HUES6 (cell line): ENCODE data around the gene DPP4.

ENCODE experiments used
- H3K27ac ChIP-seq: 2 replicates; pipeline ENCODE4 v1.7.0; 2013; ENCODE audit warnings: low read depth, mild to moderate bottlenecking, low read length, inconsistent platforms
- H3K27me3 ChIP-seq: 2 replicates; pipeline ENCODE4 v1.6.1; 2013; ENCODE audit warnings: low read length; ENCODE audit not compliant: control insufficient read depth, insufficient read depth
- H3K36me3 ChIP-seq: 2 replicates; pipeline ENCODE4 v1.6.1; 2013; ENCODE audit warnings: low read length; ENCODE audit not compliant: control insufficient read depth, insufficient read depth
- H3K4me1 ChIP-seq: 2 replicates; pipeline ENCODE4 v1.6.1; 2013; ENCODE audit warnings: low read length; ENCODE audit not compliant: control insufficient read depth, insufficient read depth
- H3K4me3 ChIP-seq: 2 replicates; pipeline ENCODE4 v1.5.1; 2013; ENCODE audit warnings: low read depth, low read length
- H3K9ac ChIP-seq: one replicate; pipeline ENCODE4 v1.6.1; 2013; ENCODE audit warnings: mild to moderate bottlenecking, low read length
- H3K9me3 ChIP-seq: 2 replicates; pipeline ENCODE4 v1.6.1; 2013; ENCODE audit warnings: low read depth, low read length; ENCODE audit not compliant: control insufficient read depth, insufficient read depth

Gene DPP4

DNA sequence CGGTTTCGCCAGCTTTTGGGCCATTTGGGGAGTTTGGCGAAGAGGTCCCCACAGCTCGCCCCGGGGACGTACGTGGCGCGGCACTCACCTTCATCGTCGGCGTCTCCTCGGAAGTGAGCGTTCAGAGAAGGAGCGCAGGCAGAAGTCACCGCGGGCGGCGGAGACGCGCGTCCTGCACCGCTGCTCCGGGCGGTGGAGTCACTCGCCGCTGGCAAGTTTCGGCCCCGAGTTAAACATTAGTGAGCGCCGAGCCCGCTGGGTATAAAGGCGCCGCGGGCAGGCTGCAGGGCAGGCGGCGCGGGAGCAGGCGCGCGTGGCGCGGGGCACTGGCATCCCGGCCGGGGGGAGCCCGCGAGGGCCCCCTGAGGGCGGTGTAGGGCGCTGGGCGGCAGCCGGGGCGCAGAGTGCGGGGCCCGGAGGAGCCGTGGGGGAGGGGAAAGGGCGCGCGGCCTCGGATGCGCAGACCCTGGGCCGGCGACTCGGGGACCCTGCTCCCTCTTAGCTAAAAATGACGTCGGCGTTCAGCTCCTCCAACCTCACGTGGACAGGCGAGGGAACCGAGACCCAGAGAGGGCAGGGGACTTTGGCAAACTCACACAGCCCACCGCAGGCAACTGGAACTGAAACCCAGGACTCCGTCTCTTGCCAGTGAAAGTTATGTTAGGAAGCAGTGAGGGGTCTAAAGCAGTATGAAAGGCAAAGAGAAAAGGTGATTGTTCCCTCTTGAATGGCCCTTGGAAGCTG lies at the start of gene DPP4:
DPP4 (minus strand) TSS at position 328 of the 744 bp plus-strand sequence; CDS start at position 94, 234 bp downstream.
- H3K9me3 ChIP-seq = peaks cover 15% of the 10 kb centered on the region
- no peaks in the 10 kb centered on the region for H3K36me3 ChIP-seq
- peak within 1 kb of the TSS; percentile 75 for H3K4me3 ChIP-seq
- H3K9ac ChIP-seq = peak within 1 kb of the TSS; percentile 78
- H3K27ac ChIP-seq = no peak within 1 kb of the TSS
- H3K27me3 ChIP-seq = peaks cover 39% of the 10 kb centered on the region
- H3K4me1 ChIP-seq = peaks cover 24% of the 10 kb centered on the region

DNA sequence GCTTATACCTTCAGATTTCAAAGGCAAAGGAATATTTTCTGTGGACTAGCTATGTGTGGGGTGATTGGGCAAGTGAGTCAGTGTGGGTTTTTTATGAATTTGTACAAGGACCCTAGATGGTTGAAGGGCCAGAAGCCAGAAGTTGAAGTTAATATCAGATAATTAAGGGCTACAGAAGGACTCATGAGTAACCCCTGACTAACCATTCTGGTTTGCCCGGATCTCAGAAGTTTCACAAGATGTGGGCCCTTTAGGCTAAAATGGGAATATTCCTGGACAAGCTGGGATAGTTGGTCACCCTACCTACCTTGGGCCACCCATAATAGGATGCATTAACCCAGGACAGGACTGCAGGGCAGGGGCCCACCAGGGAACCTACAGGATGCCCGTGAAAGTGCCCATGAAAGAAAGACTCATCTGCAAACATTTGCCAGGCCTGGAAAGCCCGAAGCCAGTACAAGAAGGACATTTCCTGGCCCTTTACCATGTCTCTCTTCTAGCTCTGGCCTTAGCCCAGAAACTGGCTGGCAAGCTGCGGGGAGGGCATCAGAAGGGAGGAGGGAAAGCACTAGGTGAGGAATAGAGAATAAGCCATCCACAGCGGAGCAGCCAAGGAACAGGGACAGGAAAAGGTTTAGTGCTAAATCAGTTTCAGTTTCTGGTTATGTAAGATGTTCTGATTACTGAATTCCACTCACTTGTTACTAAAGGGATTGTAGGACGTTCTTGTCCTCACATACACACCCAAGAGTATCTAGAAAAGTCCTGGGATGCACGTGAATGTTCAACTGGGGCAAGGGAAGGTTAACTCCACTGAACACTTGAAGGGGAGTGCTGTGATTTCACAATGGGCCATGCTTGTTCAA lies 44.4 kb upstream of the DPP4 start:
- Histone ChIP-seq H3K9ac (no peak overlapping the region), H3K4me3 (no peak overlapping the region), H3K4me1 (peaks cover 4% of the 10 kb centered on the region; the same call in 1 of the 2 replicates), H3K27me3 (no peaks in the 10 kb centered on the region), H3K9me3 (peaks cover 7% of the 10 kb centered on the region; the same call in 1 of the 2 replicates), H3K36me3 (no peaks in the 10 kb centered on the region), H3K27ac (no peak overlapping the region)

DNA sequence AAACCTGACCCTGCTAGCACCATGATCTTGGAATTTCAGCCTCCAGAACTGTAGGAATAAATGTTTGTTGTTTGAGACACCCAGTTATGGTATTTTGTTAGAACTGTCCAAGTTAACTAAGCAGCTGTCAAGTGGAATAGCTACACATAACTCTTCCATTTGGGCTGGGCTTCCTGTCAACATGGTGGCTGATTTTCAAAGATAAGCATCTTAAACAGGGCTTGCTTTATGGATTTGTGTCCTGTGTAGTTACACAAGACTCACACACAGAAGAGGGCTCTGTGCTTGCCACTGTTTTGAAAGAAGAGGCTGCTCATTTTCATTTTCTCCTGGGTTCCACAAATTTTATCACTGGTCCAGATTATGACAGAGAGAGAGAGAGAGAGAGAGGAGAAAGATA lies 42.3 kb upstream of the DPP4 start:
- Histone ChIP-seq H3K4me3 (no peak overlapping the region), H3K27ac (no peak overlapping the region), H3K9me3 (peaks cover 7% of the 10 kb centered on the region; the same call in 1 of the 2 replicates), H3K4me1 (peaks cover 6% of the 10 kb centered on the region; the same call in 1 of the 2 replicates), H3K27me3 (no peaks in the 10 kb centered on the region), H3K9ac (no peak overlapping the region), H3K36me3 (no peaks in the 10 kb centered on the region)

DNA sequence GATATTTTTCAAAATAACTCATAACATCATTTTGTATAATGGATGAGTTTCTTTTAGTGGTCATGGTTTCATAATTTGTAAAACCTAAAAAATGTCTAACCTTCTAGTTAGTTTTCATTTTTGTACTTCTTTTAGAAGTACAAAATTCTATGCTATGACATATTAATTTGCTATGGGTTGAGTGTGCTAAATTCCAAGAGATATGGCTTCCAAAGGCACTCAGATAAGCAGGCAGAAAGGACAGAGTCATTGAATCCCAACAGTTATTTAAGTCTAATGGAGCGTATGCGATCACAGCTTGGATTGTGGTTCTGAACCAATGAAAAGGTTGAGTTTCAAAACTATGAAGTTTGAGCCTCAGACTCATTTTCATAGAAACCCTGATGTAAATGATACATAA lies 41.1 kb upstream of the DPP4 start:
- H3K4me1 ChIP-seq = peaks cover 6% of the 10 kb centered on the region; the same call in 1 of the 2 replicates
- peaks cover 7% of the 10 kb centered on the region; the same call in 1 of the 2 replicates for H3K9me3 ChIP-seq
- H3K27me3 ChIP-seq = no peaks in the 10 kb centered on the region
- H3K27ac ChIP-seq = no peak overlapping the region
- no peak overlapping the region for H3K4me3 ChIP-seq
- H3K36me3 ChIP-seq = no peaks in the 10 kb centered on the region
- no peak overlapping the region for H3K9ac ChIP-seq

DNA sequence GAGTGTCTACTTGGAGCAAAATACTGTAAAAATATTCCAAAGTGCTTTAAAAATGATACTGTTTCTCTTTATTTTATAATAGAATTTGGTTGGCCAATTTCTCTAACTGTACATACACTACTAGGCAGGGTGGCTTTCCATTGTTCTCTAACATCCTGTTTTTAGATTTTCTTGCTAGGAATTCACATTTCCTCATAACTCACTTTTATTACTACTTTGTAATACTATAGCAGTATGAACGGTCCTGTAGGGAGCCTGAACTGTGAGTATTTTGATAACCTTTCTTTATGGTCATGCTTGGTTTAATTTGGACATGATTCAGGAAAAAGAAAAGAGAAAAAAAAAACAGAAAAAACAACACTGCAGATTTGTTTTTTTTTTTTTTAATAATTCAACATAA lies 40.3 kb upstream of the DPP4 start:
- no peak overlapping the region for H3K27ac ChIP-seq
- H3K4me1 ChIP-seq = peaks cover 6% of the 10 kb centered on the region; the same call in 1 of the 2 replicates
- no peak overlapping the region for H3K4me3 ChIP-seq
- no peaks in the 10 kb centered on the region for H3K27me3 ChIP-seq
- no peaks in the 10 kb centered on the region for H3K36me3 ChIP-seq
- no peak overlapping the region for H3K9ac ChIP-seq
- H3K9me3 ChIP-seq = peaks cover 7% of the 10 kb centered on the region; the same call in 1 of the 2 replicates

DNA sequence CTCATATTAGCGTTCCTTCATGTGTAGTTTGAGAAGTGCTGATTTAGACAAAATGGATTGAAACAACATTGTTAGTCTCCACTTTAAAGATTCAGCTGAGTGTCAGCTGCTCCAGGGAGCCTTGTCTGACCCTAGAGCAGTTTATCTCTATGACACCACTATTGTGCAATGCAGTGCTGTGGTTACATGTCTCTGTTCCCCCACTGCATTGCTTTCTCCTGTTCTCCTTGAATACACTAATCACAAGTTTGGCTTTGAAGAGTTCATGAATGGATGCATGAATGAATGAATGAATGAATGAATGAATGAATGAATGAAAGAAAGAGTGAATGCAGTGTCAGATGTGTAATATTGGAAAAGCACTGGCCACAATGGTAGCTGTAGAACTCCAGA lies 39.8 kb upstream of the DPP4 start:
- H3K4me1 ChIP-seq = peaks cover 6% of the 10 kb centered on the region; the same call in 1 of the 2 replicates
- no peak overlapping the region for H3K4me3 ChIP-seq
- H3K27me3 ChIP-seq = no peaks in the 10 kb centered on the region
- no peaks in the 10 kb centered on the region for H3K36me3 ChIP-seq
- H3K9me3 ChIP-seq = peaks cover 7% of the 10 kb centered on the region; the same call in 1 of the 2 replicates
- H3K27ac ChIP-seq = no peak overlapping the region
- no peak overlapping the region for H3K9ac ChIP-seq

DNA sequence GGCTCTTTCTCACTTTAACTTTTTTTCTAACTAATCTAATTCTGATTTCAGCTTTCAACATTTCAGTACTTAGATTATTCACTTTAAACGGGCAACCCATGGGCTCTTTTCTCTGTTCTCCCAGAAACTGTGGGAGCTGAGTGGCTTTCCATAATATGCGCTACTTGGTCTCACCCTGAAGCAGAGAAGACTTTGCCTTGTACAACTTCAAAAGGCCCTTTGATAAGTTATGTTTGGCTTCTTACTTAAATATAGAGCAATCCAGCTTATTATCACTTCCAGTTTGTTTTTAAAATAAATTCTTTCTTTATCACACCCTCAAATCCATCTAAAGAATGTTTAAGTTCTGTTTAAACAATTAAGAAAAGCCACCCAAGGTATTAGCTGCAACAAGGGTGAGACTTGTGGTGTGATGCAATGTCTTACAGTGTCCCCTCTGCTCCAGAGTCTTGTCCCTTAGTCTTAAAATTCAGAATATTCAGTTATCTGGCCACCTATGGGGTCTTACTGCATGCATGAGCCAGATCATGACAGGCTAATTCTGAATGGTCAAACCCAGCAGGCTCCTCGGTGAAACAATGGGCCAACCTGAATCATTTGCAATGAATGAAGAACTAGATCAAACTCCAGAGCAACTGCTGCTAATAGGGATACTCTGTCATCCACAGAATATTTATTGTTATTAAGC lies 39.2 kb upstream of the DPP4 start:
- Histone ChIP-seq H3K27ac (no peak overlapping the region), H3K9ac (no peak overlapping the region), H3K4me3 (no peak overlapping the region), H3K27me3 (no peaks in the 10 kb centered on the region), H3K4me1 (peaks cover 6% of the 10 kb centered on the region; the same call in 1 of the 2 replicates), H3K36me3 (no peaks in the 10 kb centered on the region), H3K9me3 (peaks cover 7% of the 10 kb centered on the region; the same call in 1 of the 2 replicates)

DNA sequence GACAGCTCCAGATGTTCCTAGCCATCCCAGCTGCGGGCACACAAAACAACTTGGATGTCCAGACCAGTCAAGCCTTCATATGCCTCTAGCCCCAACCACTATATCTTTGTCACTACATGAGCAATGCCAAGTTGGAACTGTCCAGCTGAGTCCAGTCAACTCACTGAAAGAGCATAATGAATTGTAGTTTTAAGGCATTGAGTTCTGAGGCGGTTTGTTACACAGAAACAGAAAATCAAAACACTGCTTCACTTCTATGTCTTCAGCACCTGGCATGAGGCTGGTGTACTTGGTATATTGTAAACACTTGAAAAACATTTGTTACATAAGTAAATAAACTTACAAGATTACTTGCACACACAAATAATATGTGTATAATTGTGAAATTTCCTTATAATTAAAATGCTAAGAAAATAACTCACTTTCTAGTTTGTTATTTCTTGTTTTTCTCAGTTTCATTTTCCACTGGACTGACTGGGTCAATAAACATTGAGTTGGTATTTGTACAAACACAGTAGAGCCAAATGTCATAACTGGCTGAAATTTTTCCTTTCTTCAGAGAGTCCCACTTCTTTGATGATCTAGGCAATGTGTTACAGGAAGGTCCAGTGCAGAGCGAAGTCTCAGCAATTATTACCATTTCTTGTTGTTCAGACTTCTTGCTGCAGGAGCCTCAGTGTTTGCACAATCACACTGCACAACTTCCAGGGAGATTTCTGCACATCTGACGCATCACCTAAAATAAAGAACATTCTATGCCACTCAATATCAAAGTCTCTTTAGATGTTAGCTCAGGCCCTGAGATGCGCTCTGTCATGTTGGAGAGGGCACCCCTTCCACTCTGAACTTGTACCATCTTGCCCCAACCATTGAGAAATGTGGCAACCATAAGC lies 38.2 kb upstream of the DPP4 start:
- Histone ChIP-seq H3K9ac (no peak overlapping the region), H3K36me3 (no peaks in the 10 kb centered on the region), H3K9me3 (peaks cover 7% of the 10 kb centered on the region; the same call in 1 of the 2 replicates), H3K27ac (no peak overlapping the region), H3K27me3 (no peaks in the 10 kb centered on the region), H3K4me3 (no peak overlapping the region), H3K4me1 (peaks cover 6% of the 10 kb centered on the region; the same call in 1 of the 2 replicates)

DNA sequence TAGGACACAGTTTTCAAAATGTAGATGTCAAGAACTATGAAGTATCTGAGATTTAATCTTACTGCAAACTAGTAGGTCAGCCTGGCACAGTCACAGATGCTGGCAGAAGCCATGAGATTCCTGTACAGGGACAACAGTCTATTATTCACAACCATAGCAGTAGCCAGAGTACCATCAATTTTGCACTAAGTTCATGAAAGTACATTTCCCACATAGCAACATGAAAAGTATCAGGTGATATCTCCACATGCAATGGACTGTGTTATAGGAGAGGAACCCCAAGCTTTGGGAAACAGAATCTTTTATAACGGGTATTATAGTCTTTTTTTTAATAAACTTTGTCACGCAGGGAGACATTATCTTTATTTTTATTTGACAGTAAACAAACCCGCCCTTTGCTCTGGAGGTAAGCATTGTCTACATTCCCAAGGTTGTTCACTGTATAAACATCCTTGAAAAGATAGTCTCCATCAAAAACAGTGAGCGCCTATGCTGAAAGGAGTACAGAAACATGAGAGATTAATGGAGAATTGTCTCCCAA lies 33.4 kb upstream of the DPP4 start:
- H3K27ac ChIP-seq = no peak overlapping the region
- H3K36me3 ChIP-seq = no peaks in the 10 kb centered on the region
- H3K4me1 ChIP-seq = no peaks in the 10 kb centered on the region
- H3K27me3 ChIP-seq = no peaks in the 10 kb centered on the region
- no peaks in the 10 kb centered on the region for H3K9me3 ChIP-seq
- no peak overlapping the region for H3K9ac ChIP-seq
- no peak overlapping the region for H3K4me3 ChIP-seq

DNA sequence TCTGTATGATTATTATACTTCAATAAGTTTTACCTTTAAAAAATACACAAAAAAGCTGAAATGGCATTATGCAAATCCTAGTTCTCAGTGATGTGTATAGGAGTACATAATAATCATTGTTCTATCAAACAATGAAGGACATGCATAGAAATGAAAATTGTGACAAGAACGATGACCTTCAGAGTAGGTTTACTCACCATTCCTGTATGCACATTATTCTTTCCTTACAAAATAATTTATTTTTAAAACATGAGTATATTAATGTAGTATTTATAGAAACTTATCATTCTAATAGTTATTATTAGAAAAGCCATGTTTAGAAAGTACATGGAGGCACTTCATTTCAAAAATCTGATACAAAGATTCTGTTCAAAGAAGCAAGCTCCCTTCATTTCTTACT lies 32.7 kb upstream of the DPP4 start:
- no peaks in the 10 kb centered on the region for H3K4me1 ChIP-seq
- no peaks in the 10 kb centered on the region for H3K36me3 ChIP-seq
- H3K9me3 ChIP-seq = no peaks in the 10 kb centered on the region
- no peak overlapping the region for H3K27ac ChIP-seq
- no peaks in the 10 kb centered on the region for H3K27me3 ChIP-seq
- H3K9ac ChIP-seq = no peak overlapping the region
- no peak overlapping the region for H3K4me3 ChIP-seq
